ENCODE results near the gene RNU6-8. TPM values are rescaled to one million over a fixed set of nuclear protein-coding genes. Genes with fewer than 3 reads are reported as not detected.

The RNU6-8 gene
- total RNA-seq, 3 donors from 2014 or later: not detected

GRCh38 chr14:32193532-32193931, 9.5 kb downstream of the RNU6-8 start:
- Histone ChIP-seq H3K27ac (no peak overlapping the region), H3K27me3 (no peaks in the 10 kb centered on the region), H3K4me3 (no peak overlapping the region), H3K9me3 (no peaks in the 10 kb centered on the region), H3K4me1 (no peaks in the 10 kb centered on the region), H3K36me3 (no peaks in the 10 kb centered on the region)
- intact Hi-C loops (cut with DNase I; ENCODE audit: low total_unique reads): no loop called here
- DNase-seq (ENCODE audit: low spot score in 2 of 2): no peak
- TF ChIP-seq POLR2AphosphoS5 (IDR thresholded peaks at IDR 0.05) (no peak), POLR2A (IDR thresholded peaks at IDR 0.05) (no peak)
- TF ChIP-seq, protein P1, sequence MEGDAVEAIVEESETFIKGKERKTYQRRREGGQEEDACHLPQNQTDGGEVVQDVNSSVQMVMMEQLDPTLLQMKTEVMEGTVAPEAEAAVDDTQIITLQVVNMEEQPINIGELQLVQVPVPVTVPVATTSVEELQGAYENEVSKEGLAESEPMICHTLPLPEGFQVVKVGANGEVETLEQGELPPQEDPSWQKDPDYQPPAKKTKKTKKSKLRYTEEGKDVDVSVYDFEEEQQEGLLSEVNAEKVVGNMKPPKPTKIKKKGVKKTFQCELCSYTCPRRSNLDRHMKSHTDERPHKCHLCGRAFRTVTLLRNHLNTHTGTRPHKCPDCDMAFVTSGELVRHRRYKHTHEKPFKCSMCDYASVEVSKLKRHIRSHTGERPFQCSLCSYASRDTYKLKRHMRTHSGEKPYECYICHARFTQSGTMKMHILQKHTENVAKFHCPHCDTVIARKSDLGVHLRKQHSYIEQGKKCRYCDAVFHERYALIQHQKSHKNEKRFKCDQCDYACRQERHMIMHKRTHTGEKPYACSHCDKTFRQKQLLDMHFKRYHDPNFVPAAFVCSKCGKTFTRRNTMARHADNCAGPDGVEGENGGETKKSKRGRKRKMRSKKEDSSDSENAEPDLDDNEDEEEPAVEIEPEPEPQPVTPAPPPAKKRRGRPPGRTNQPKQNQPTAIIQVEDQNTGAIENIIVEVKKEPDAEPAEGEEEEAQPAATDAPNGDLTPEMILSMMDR (IDR thresholded peaks at IDR 0.05): no peak

- no peak overlapping the region for H3K27ac ChIP-seq
- H3K4me1 ChIP-seq: no peaks in the 10 kb centered on the region
- no peaks in the 10 kb centered on the region for H3K9me3 ChIP-seq
- no peak overlapping the region for H3K4me3 ChIP-seq
- H3K27me3 ChIP-seq: no peaks in the 10 kb centered on the region
- intact Hi-C loops (cut with DNase I; ENCODE audit: low total_unique reads): no loop called here
- TF ChIP-seq POLR2A (IDR thresholded peaks at IDR 0.05) (no peak), POLR2AphosphoS5 (IDR thresholded peaks at IDR 0.05) (no peak)
- TF ChIP-seq, protein P1 (IDR thresholded peaks at IDR 0.05): no peak
- DNase-seq (ENCODE audit: low spot score in 2 of 2): no peak
- H3K36me3 ChIP-seq: no peaks in the 10 kb centered on the region
Measured at GRCh38 chr14:32192712-32193373, 10.2 kb downstream of the RNU6-8 start.

- Histone ChIP-seq H3K4me1 (no peaks in the 10 kb centered on the region), H3K27me3 (no peaks in the 10 kb centered on the region), H3K9me3 (no peaks in the 10 kb centered on the region), H3K36me3 (no peaks in the 10 kb centered on the region), H3K4me3 (no peak overlapping the region), H3K27ac (no peak overlapping the region)
- no peak for DNase-seq (ENCODE audit: low spot score in 2 of 2)
- intact Hi-C loops (cut with DNase I; ENCODE audit: low total_unique reads): no loop called here
- TF ChIP-seq POLR2A (IDR thresholded peaks at IDR 0.05) (no peak), POLR2AphosphoS5 (IDR thresholded peaks at IDR 0.05) (no peak)
- TF ChIP-seq, protein P1 (IDR thresholded peaks at IDR 0.05): no peak
Measured at GRCh38 chr14:32190673-32191072, 12.4 kb downstream of the RNU6-8 start.

GRCh38 chr14:32189811-32190210, 13.3 kb downstream of the RNU6-8 start:
- Histone ChIP-seq H3K9me3 (peaks cover 0 to 5% of the 10 kb centered on the region in 2 donors), H3K27ac (no peak overlapping the region), H3K4me3 (no peak overlapping the region), H3K36me3 (no peaks in the 10 kb centered on the region), H3K4me1 (no peaks in the 10 kb centered on the region), H3K27me3 (no peaks in the 10 kb centered on the region)
- DNase-seq (ENCODE audit: low spot score in 2 of 2): no peak
- intact Hi-C loops (cut with DNase I; ENCODE audit: low total_unique reads): no loop called here
- TF ChIP-seq, protein P1 (IDR thresholded peaks at IDR 0.05): no peak
- TF ChIP-seq POLR2A (IDR thresholded peaks at IDR 0.05) (no peak), POLR2AphosphoS5 (IDR thresholded peaks at IDR 0.05) (no peak)

DNA sequence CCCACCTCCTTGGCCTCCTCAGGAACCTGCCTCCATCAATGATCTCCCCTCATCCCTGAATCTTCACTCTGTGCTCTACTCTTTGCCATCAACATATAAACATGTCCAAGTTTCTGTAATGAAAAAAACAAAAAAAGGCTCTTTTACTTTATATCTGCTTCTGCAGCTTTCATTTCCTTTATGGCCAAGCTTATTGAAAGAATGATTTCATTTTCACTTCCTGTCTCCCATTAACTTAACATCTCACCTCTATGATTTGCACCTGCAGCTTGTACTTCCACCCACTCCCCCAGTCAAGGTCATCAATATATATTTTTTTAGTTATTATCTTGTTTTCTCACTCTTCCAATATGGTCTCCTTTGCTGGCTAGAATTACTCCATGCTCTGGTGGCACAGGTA, 16.8 kb downstream of the RNU6-8 start:
- no peak for DNase-seq (ENCODE audit: low spot score in 2 of 2)
- peaks cover 0 to 6% of the 10 kb centered on the region in 2 donors for H3K9me3 ChIP-seq
- no peaks in the 10 kb centered on the region for H3K36me3 ChIP-seq
- no peaks in the 10 kb centered on the region for H3K4me1 ChIP-seq
- no peak overlapping the region for H3K27ac ChIP-seq
- no peak overlapping the region for H3K4me3 ChIP-seq
- H3K27me3 ChIP-seq: no peaks in the 10 kb centered on the region
- TF ChIP-seq, protein P1 (IDR thresholded peaks at IDR 0.05): no peak
- TF ChIP-seq POLR2AphosphoS5 (IDR thresholded peaks at IDR 0.05) (no peak), POLR2A (IDR thresholded peaks at IDR 0.05) (no peak)
- intact Hi-C loops (cut with DNase I; ENCODE audit: low total_unique reads): no loop called here

All from breast epithelium (tissue), 4 donors.